Spleen (tissue), 7 donors: ENCODE results near the gene PADI2.

Experiments used
- POLR2AphosphoS5 ChIP-seq, 3 donors: sonication (generic); formaldehyde crosslinking; IDR thresholded peaks; one replicate each; pipeline ENCODE4 v1.5.1; 2017; ENCODE audit warnings: antibody characterized with exemption in 3 of 3
- TF ChIP-seq, protein P1 (sequence below), 11 experiments: fragments of 200-600 bp in 7 of 11; fragments of 450-650 bp in 4 of 11; sonication (generic) in 4 of 11; IDR thresholded peaks in 8 of 11; conservative IDR thresholded peaks in 3 of 11; 1 replicate in 7 of 11; 2 replicates in 4 of 11; pipeline versions ENCODE4 v1.4.0 to v1.8.0; 2016 to 2021; ENCODE audit warnings: antibody characterized with exemption in 11 of 11, inconsistent platforms in 4 of 11, mild to moderate bottlenecking in 1 of 11
- donor health status: DM: no; HTN: no; CAD: no; lungs with moderate emphysema.
- donor health status: DM: no; HTN: no; CAD: no.
- donor health status: DM: no; HTN: no; CAD: no.

DNA sequence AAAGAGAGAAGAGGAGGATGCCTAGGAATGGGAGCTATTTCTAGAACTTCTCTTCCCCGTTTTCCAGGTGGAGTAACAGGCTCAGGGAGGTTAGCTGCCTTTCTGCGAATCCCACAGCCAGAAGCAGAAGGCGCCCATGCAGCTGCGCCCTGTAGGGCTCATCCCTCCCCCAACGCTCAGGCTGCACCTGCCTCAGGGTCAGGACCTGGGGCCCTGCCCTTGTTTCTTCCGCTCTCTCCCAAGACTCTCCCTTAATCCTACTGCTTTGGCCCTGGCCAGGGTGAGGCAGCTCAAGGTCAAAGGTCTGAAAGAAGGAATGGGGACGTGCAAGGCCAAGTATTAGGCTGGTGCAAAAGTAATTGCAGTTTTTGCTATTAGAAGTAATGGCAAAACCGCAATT is 30.5 kb upstream of the PADI2 start:
- TF ChIP-seq, protein P1, sequence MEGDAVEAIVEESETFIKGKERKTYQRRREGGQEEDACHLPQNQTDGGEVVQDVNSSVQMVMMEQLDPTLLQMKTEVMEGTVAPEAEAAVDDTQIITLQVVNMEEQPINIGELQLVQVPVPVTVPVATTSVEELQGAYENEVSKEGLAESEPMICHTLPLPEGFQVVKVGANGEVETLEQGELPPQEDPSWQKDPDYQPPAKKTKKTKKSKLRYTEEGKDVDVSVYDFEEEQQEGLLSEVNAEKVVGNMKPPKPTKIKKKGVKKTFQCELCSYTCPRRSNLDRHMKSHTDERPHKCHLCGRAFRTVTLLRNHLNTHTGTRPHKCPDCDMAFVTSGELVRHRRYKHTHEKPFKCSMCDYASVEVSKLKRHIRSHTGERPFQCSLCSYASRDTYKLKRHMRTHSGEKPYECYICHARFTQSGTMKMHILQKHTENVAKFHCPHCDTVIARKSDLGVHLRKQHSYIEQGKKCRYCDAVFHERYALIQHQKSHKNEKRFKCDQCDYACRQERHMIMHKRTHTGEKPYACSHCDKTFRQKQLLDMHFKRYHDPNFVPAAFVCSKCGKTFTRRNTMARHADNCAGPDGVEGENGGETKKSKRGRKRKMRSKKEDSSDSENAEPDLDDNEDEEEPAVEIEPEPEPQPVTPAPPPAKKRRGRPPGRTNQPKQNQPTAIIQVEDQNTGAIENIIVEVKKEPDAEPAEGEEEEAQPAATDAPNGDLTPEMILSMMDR (IDR thresholded peaks at IDR 0.05 in 8 of 11, conservative IDR thresholded peaks at IDR 0.05 in 3 of 11), result no peak
- TF ChIP-seq POLR2AphosphoS5 (IDR thresholded peaks at IDR 0.05), result no peak
